ENCODE measurements around the gene GIGYF2. TPM values are rescaled to one million over a fixed set of nuclear protein-coding genes. Genes with fewer than 3 reads are reported as not detected.
"Not testable (repeated sequence)": the region's sequence is repeated elsewhere in the genome, so short reads cannot be mapped to it uniquely, and the experiment has no call there.

GIGYF2 gene
- total and polyA plus RNA-seq, 8 donors, result 7.1 to 158 (median 75.0) TPM

DNA sequence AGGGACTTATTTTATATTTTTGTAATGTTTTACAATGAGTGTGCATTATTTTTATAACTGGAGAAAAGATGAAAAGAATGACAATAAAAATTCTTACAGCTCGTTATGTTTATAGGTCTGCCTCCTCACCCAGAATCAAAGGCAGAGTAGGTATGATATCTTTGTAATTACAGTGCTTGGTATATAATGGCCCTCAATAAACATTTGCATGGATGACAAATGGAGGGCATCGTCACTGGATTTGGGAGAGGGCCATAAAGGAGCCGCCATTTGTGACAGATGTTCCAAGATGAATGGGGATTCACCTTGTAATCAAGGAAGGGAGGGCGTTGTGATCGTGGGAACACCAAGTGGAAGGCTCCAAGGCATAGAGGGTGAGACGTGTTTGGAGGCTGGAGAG, 22.6 kb upstream of the GIGYF2 start:
- Histone ChIP-seq H3K27ac (no peak overlapping the region), H3K27me3 (no peaks in the 10 kb centered on the region), H3K9me3 (no peaks in the 10 kb centered on the region), H3K4me1 (no peaks in the 10 kb centered on the region), H3K36me3 (peaks cover 0 to 35% (median 11%) of the 10 kb centered on the region in 4 donors), H3K4me3 (no peak overlapping the region)
- intact Hi-C loops (cut with DNase I; ENCODE audit: low total_unique reads), result no loop called here
- TF ChIP-seq POLR2AphosphoS5 (IDR thresholded peaks at IDR 0.05), result no peak
- DNase-seq, result no peak
- 74 to 87% (median 85%) methylated on average over 6 of the region's 6 CpGs for WGBS, 5 donors

DNA sequence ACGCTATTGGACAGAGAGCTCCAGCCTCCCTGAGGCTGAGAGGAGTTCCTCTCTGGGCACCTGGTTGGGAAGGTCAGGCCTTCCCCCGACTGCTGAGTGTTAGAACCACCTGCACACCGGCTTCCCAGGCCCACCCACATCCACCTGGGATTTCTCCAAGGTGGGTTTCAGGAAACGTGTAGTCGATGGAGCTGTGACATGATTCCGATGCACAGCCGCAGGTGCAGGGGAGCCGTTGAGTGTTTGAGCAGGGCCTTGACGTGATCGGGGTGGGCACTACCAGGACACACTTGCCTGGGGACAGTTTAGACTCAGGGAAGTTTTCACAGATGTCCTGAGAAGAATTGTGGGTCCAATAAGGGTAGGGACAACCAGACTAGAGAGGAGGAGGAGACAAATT, 21.8 kb upstream of the GIGYF2 start:
- H3K4me1 ChIP-seq, result peaks cover 0 to 3% (median 0%) of the 10 kb centered on the region in 4 donors
- no peaks in the 10 kb centered on the region for H3K9me3 ChIP-seq
- no peaks in the 10 kb centered on the region for H3K27me3 ChIP-seq
- DNase-seq, result no peak
- 88 to 95% (median 93%) methylated on average over 10 of the region's 10 CpGs for WGBS, 5 donors
- intact Hi-C loops (cut with DNase I; ENCODE audit: low total_unique reads), result no loop called here
- H3K36me3 ChIP-seq, result peaks cover 0 to 35% (median 11%) of the 10 kb centered on the region in 4 donors
- H3K27ac ChIP-seq, result no peak overlapping the region
- TF ChIP-seq EP300 (IDR thresholded peaks at IDR 0.05) (no peak), POLR2A (IDR thresholded peaks at IDR 0.05) (no peak), POLR2AphosphoS5 (IDR thresholded peaks at IDR 0.05) (no peak)
- TF ChIP-seq, protein P1, sequence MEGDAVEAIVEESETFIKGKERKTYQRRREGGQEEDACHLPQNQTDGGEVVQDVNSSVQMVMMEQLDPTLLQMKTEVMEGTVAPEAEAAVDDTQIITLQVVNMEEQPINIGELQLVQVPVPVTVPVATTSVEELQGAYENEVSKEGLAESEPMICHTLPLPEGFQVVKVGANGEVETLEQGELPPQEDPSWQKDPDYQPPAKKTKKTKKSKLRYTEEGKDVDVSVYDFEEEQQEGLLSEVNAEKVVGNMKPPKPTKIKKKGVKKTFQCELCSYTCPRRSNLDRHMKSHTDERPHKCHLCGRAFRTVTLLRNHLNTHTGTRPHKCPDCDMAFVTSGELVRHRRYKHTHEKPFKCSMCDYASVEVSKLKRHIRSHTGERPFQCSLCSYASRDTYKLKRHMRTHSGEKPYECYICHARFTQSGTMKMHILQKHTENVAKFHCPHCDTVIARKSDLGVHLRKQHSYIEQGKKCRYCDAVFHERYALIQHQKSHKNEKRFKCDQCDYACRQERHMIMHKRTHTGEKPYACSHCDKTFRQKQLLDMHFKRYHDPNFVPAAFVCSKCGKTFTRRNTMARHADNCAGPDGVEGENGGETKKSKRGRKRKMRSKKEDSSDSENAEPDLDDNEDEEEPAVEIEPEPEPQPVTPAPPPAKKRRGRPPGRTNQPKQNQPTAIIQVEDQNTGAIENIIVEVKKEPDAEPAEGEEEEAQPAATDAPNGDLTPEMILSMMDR (IDR thresholded peaks at IDR 0.05), result no peak
- H3K4me3 ChIP-seq, result no peak overlapping the region

DNA sequence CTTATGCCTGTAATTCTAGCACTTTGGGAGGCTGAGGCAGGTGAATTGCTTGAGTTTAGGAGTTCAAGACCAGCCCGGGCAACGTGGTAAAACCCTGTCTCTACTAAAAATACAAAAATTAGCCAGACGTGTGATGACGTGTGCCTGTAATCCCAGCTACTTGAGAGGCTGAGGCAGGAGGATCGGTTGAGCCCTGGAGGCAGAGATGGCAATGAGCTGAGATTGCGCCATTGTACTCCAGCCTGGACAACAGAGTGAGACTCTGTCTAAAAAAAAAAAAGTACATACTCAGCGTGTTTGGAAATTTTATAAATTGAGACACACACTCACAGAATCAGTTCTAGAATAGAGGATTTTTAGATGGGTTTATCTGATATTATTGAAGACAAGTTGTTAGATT, 17.1 kb upstream of the GIGYF2 start:
- peaks cover 0 to 3% (median 0%) of the 10 kb centered on the region in 4 donors for H3K4me1 ChIP-seq
- intact Hi-C loops (cut with DNase I; ENCODE audit: low total_unique reads), result no loop called here

DNA sequence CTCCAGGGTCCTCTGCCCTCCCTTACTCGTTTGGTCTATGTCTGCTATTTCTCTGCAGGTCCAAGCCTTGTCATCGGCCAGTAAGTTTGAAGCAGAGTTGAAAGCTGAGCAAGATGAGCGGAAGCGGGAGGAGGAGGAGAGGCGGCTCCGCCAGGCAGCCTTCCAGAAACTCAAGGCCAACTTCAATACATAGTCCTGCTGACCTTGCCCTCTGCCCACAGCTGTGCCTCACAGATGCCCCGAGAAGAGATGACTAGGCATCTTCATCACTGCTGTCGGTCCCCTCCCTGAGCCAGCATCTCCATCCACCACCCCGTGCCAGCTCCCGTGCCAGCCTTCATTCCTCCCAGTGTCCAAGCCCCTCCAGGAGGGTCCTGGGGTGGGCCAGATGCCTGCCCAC, 15.6 kb upstream of the GIGYF2 start:
- Histone ChIP-seq H3K27ac (no peak overlapping the region), H3K4me3 (no peak overlapping the region), H3K4me1 (peaks cover 0 to 3% (median 0%) of the 10 kb centered on the region in 4 donors), H3K36me3 (peaks cover 0 to 21% (median 3%) of the 10 kb centered on the region in 4 donors), H3K9me3 (no peaks in the 10 kb centered on the region), H3K27me3 (no peaks in the 10 kb centered on the region)
- TF ChIP-seq POLR2A (IDR thresholded peaks at IDR 0.05) (no peak), POLR2AphosphoS5 (IDR thresholded peaks at IDR 0.05) (no peak), EP300 (IDR thresholded peaks at IDR 0.05) (no peak)
- TF ChIP-seq, protein P1 (IDR thresholded peaks at IDR 0.05), result no peak
- intact Hi-C loops (cut with DNase I; ENCODE audit: low total_unique reads), result no loop called here
- WGBS, 5 donors, result 85 to 93% (median 90%) methylated on average over 10 of the region's 10 CpGs
- no peak for DNase-seq

More for the DNA sequence above, 17.1 kb upstream of the GIGYF2 start:
- no peak overlapping the region for H3K27ac ChIP-seq
- no peak overlapping the region for H3K4me3 ChIP-seq
- TF ChIP-seq EP300 (IDR thresholded peaks at IDR 0.05) (no peak), POLR2A (IDR thresholded peaks at IDR 0.05) (no peak), POLR2AphosphoS5 (IDR thresholded peaks at IDR 0.05) (no peak)
- TF ChIP-seq, protein P1 (IDR thresholded peaks at IDR 0.05), result no peak
- H3K9me3 ChIP-seq, result no peaks in the 10 kb centered on the region
- H3K27me3 ChIP-seq, result no peaks in the 10 kb centered on the region
- no peak for DNase-seq
- peaks cover 0 to 27% (median 3%) of the 10 kb centered on the region in 4 donors for H3K36me3 ChIP-seq
- 73 to 87% (median 84%) methylated on average over 7 of the region's 7 CpGs for WGBS, 5 donors

DNA sequence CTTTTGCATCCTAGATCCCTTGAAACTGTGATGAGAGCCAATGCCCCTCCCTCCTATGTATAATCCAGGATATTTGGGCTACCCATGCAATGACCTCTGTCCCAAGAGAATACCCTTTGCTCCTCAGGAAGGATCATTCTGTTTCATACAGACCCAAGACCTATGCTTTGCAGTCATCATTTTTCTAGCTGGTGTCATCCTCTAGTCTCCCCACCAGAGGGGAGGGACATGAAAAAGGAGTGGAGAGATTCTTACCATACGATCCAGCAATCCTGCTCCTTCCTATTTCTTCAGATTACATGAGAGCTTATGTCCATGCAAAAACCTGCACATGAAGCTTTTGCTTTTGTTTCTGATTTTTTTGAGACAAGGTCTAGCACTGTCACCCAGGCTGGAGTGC, 13.8 kb upstream of the GIGYF2 start:
- peaks cover 0 to 3% (median 0%) of the 10 kb centered on the region in 4 donors for H3K4me1 ChIP-seq
- H3K27me3 ChIP-seq, result no peaks in the 10 kb centered on the region
- no peaks in the 10 kb centered on the region for H3K9me3 ChIP-seq
- DNase-seq, result no peak
- TF ChIP-seq EP300 (IDR thresholded peaks at IDR 0.05) (no peak), POLR2AphosphoS5 (IDR thresholded peaks at IDR 0.05) (no peak), POLR2A (IDR thresholded peaks at IDR 0.05) (no peak)
- TF ChIP-seq, protein P1 (IDR thresholded peaks at IDR 0.05), result no peak
- H3K27ac ChIP-seq, result no peak overlapping the region
- H3K4me3 ChIP-seq, result no peak overlapping the region
- WGBS, 5 donors, result 40 to 64% (median 54%) methylated on average over 1 of the region's 1 CpG
- intact Hi-C loops (cut with DNase I; ENCODE audit: low total_unique reads), result no loop called here
- H3K36me3 ChIP-seq, result peaks cover 0 to 10% (median 3%) of the 10 kb centered on the region in 4 donors

DNA sequence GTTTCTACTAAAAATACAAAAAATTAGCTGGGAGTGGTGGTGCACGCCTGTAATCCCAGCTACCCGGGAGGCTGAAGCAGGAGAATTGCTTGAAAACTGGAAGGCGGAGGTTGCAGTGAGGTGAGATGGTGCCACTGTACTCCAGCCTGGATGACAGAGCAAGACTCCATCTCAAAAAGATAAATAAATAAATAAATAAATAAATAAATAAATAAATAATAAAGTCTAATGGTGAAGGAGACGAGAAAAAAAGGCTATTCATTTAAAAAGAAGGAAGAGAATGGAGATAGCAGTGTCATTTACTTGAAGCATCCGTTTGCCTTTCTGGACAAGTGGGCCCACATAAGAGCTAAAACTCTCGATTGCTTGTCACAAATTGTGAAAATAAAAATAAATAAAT, 11.7 kb upstream of the GIGYF2 start:
- WGBS, 5 donors, result 89 to 96% (median 95%) methylated on average over 6 of the region's 6 CpGs
- H3K4me3 ChIP-seq; H3K27ac ChIP-seq; H3K9me3 ChIP-seq; H3K27me3 ChIP-seq; H3K4me1 ChIP-seq; DNase-seq; intact Hi-C loops (cut with DNase I; ENCODE audit: low total_unique reads): not testable (repeated sequence)
- H3K36me3 ChIP-seq, result peaks cover 0 to 10% (median 3%) of the 10 kb centered on the region in 4 donors
